Spleen (tissue), 11 donors: ENCODE measurements around the gene NDUFV2. TPM values are rescaled to one million over a fixed set of nuclear protein-coding genes. Genes with fewer than 3 reads are reported as not detected.
A peak's percentile ranks its signal among the peaks of the same experiment; 100 is the strongest.

Experiments used
- DNase-seq: peaks from one replicate; pipeline ENCODE4 v3.0.0-alpha.2; 2020
- H3K27ac ChIP-seq, 8 donors: fragments of 200-600 bp; sonication (generic) in 7 of 8; 1 replicate in 4 of 8; 2 replicates in 4 of 8; pipeline versions ENCODE4 v1.5.0 to v1.8.0; 2016 to 2021; ENCODE audit warnings: inconsistent platforms in 4 of 8, mild to moderate bottlenecking in 4 of 8, moderate library complexity in 1 of 8
- H3K27me3 ChIP-seq, 7 donors: fragments of 200-600 bp; sonication (generic) in 6 of 7; replicated peaks in 1 of 7; 1 replicate in 4 of 7; 2 replicates in 3 of 7; pipeline versions ENCODE4 v1.5.0 to v1.8.0; 2016 to 2021; ENCODE audit warnings: inconsistent platforms in 3 of 7, mild to moderate bottlenecking in 1 of 7
- H3K36me3 ChIP-seq, 6 donors: fragments of 200-600 bp; sonication (generic) in 5 of 6; 1 replicate in 4 of 6; 2 replicates in 2 of 6; pipeline versions ENCODE4 v1.5.0 to v1.8.0; 2016 to 2021; ENCODE audit warnings: inconsistent platforms in 2 of 6
- H3K4me1 ChIP-seq, 6 donors: fragments of 200-600 bp; sonication (generic) in 5 of 6; 1 replicate in 3 of 6; 2 replicates in 3 of 6; pipeline versions ENCODE4 v1.5.0 to v1.8.0; 2016 to 2021; ENCODE audit warnings: inconsistent platforms in 3 of 6
- H3K4me3 ChIP-seq, 8 donors: fragments of 200-600 bp; sonication (generic) in 7 of 8; 1 replicate in 4 of 8; 2 replicates in 4 of 8; pipeline versions ENCODE4 v1.5.0 to v1.8.0; 2016 to 2021; ENCODE audit warnings: inconsistent platforms in 4 of 8, mild to moderate bottlenecking in 4 of 8, moderate library complexity in 2 of 8
- H3K9me3 ChIP-seq, 8 donors: fragments of 200-600 bp; sonication (generic) in 7 of 8; 1 replicate in 4 of 8; 2 replicates in 4 of 8; pipeline versions ENCODE4 v1.5.0 to v1.8.0; 2016 to 2021; ENCODE audit warnings: inconsistent platforms in 4 of 8
- CTCF ChIP-seq, 11 experiments: fragments of 200-600 bp in 7 of 11; fragments of 450-650 bp in 4 of 11; sonication (generic) in 4 of 11; IDR thresholded peaks in 8 of 11; conservative IDR thresholded peaks in 3 of 11; 1 replicate in 7 of 11; 2 replicates in 4 of 11; pipeline versions ENCODE4 v1.4.0 to v1.8.0; 2016 to 2021; ENCODE audit warnings: antibody characterized with exemption in 11 of 11, inconsistent platforms in 4 of 11, mild to moderate bottlenecking in 1 of 11
- POLR2A ChIP-seq, 3 donors: fragments of 450-650 bp; IDR thresholded peaks; one replicate each; pipeline ENCODE4 v1.5.1; 2017; ENCODE audit warnings: antibody characterized with exemption in 3 of 3, mild to moderate bottlenecking in 1 of 3
- POLR2AphosphoS5 ChIP-seq, 3 donors: sonication (generic); formaldehyde crosslinking; IDR thresholded peaks; one replicate each; pipeline ENCODE4 v1.5.1; 2017; ENCODE audit warnings: antibody characterized with exemption in 3 of 3
- WGBS, 5 donors: extraction: QIAGEN DNeasy Blood & Tissue Kit in 3 of 5; methylation state at CpG; one replicate each; pipeline versions ENCODE4 v1.1.5 to v1.1.7; 2013 to 2018; 5-methylcytosine and 5-hydroxymethylcytosine counted together
- intact Hi-C: fragments of 100-400 bp; cut with DNase I; formaldehyde crosslinking; loops from one replicate; pipeline ENCODE4 v1.15.0; 2023; ENCODE audit warnings: low total_unique reads
- polyA plus RNA-seq, 3 donors: library from polyadenylated mRNA; stranded (reverse); fragments of 200-250 nt; gene quantifications; one replicate each; pipeline ENCODE4 v1.2.1, GENCODE V29; 2013
- total RNA-seq, 7 donors: library from RNA; depleted of rRNA in 3 of 7; stranded (reverse); fragments of >200 nt in 3 of 7; fragmentation: NEBNext Ultra II Directional in 4 of 7; extraction: Animal tissue kit (Norgen Biotek cat#: 25700) in 4 of 7; gene quantifications; one replicate each; pipeline versions ENCODE4 v1.1.0 to v1.2.1, GENCODE V29; 2016 to 2021
- donor health status: healthy with polysubstance abuse.
- donor health status: DM: no; HTN: no; CAD: no; lungs with moderate emphysema.
- donor health status: DM: no; HTN: no; CAD: no.
- donor health status: Bipolar disorder and iron deficiency.
- donor health status: healthy.
- donor health status: DM: no; HTN: no; CAD: no.
- donor health status: DM: yes; HTN: yes; CAD: no.

NDUFV2 gene
- total and polyA plus RNA-seq, 10 donors = 89.8 to 175 (median 101) TPM

DNA sequence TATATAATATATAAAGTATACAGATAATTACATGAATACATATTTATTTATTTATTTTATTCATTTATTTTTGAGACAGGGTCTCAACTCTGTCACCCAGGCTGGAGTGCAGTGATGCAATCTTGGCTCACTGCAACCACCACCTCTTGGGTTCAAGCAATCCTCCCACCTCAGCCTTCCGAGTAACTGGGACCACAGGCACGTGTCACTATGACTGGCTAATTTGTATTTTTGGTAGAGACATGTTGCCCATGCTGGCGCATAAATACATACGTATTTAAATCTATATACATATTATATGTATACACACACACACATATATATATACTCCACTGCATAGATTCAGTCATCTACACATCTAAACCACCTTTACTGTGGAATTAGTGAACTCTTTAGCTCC lies 20.6 kb upstream of the NDUFV2 start:
- WGBS, 5 donors = 54 to 85% (median 61%) methylated on average over 4 of the region's 4 CpGs

GRCh38 chr18:9082711-9083510 lies 19.6 kb upstream of the NDUFV2 start:
- Histone ChIP-seq H3K9me3 (no peaks in the 10 kb centered on the region), H3K4me3 (no peak overlapping the region), H3K27me3 (no peaks in the 10 kb centered on the region), H3K27ac (peak overlapping the region; percentile 36 to 83 (median 66)), H3K36me3 (no peaks in the 10 kb centered on the region), H3K4me1 (peaks cover 9 to 36% (median 24%) of the 10 kb centered on the region in 6 donors)
- no peak for DNase-seq
- 40 to 48% (median 41%) methylated on average over 5 of the region's 5 CpGs for WGBS, 5 donors
- TF ChIP-seq POLR2AphosphoS5 (IDR thresholded peaks at IDR 0.05) = no peak
- no peak for TF ChIP-seq CTCF (IDR thresholded peaks at IDR 0.05 in 8 of 11, conservative IDR thresholded peaks at IDR 0.05 in 3 of 11)
- no peak for TF ChIP-seq POLR2A (IDR thresholded peaks at IDR 0.05)
- intact Hi-C loops = no loop called here

More for the DNA sequence above, 20.6 kb upstream of the NDUFV2 start:
- no peaks in the 10 kb centered on the region for H3K27me3 ChIP-seq
- no peaks in the 10 kb centered on the region for H3K36me3 ChIP-seq
- DNase-seq = no peak
- H3K9me3 ChIP-seq = no peaks in the 10 kb centered on the region
- no peak overlapping the region for H3K4me3 ChIP-seq
- H3K4me1 ChIP-seq = peaks cover 9 to 36% (median 24%) of the 10 kb centered on the region in 6 donors
- TF ChIP-seq POLR2A (IDR thresholded peaks at IDR 0.05) = no peak
- no peak for TF ChIP-seq POLR2AphosphoS5 (IDR thresholded peaks at IDR 0.05)
- TF ChIP-seq CTCF (IDR thresholded peaks at IDR 0.05 in 8 of 11, conservative IDR thresholded peaks at IDR 0.05 in 3 of 11) = no peak
- intact Hi-C loops = no loop called here
- no peak overlapping the region for H3K27ac ChIP-seq

- 68 to 89% (median 72%) methylated on average over 2 of the region's 2 CpGs for WGBS, 5 donors
- Histone ChIP-seq H3K9me3 (no peaks in the 10 kb centered on the region), H3K36me3 (no peaks in the 10 kb centered on the region), H3K4me1 (peaks cover 9 to 35% (median 24%) of the 10 kb centered on the region in 6 donors), H3K27me3 (no peaks in the 10 kb centered on the region), H3K4me3 (no peak overlapping the region), H3K27ac (no peak overlapping the region)
- intact Hi-C loops = no loop called here
- no peak for DNase-seq
- TF ChIP-seq POLR2A (IDR thresholded peaks at IDR 0.05) (no peak), CTCF (IDR thresholded peaks at IDR 0.05 in 8 of 11, conservative IDR thresholded peaks at IDR 0.05 in 3 of 11) (no peak), POLR2AphosphoS5 (IDR thresholded peaks at IDR 0.05) (no peak)
Measured at GRCh38 chr18:9086015-9086414, 16.5 kb upstream of the NDUFV2 start.

DNA sequence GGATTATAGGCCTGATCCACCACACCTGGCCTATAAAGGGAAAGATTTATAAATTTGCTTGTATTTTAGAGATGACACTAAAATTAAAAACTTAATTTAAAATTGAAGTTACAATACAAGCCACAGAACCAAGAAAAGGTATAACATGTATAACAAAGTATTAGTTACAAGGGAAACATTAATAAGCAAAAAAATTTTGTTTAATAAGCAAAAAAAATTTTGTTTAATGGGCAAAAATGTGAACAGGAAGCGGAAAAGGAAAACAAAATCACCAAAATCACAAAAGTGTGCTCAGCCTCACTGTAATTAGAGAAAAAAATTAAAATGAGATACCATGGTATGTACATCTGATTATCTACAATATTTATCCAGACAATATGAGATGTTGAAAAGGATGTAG lies 15.9 kb upstream of the NDUFV2 start:
- peaks cover 9 to 34% (median 24%) of the 10 kb centered on the region in 6 donors for H3K4me1 ChIP-seq
- H3K4me3 ChIP-seq = no peak overlapping the region
- TF ChIP-seq POLR2A (IDR thresholded peaks at IDR 0.05) = no peak
- H3K27ac ChIP-seq = no peak overlapping the region
- H3K36me3 ChIP-seq = no peaks in the 10 kb centered on the region
- H3K9me3 ChIP-seq = no peaks in the 10 kb centered on the region
- intact Hi-C loops = no loop called here
- H3K27me3 ChIP-seq = no peaks in the 10 kb centered on the region
- WGBS, 5 donors = 74 to 95% (median 92%) methylated on average over 1 of the region's 1 CpG
- no peak for DNase-seq
